ENCODE data around the gene ASPSCR1. TPM values are rescaled to one million over a fixed set of nuclear protein-coding genes. Genes with fewer than 3 reads are reported as not detected.

Gene ASPSCR1
- total and polyA plus RNA-seq, 9 of the 15 experiments (the other 6 are each of a cell fraction or from before 2014, with no cell fraction given): 0.90 to 36.9 (median 11.6) TPM

DNA sequence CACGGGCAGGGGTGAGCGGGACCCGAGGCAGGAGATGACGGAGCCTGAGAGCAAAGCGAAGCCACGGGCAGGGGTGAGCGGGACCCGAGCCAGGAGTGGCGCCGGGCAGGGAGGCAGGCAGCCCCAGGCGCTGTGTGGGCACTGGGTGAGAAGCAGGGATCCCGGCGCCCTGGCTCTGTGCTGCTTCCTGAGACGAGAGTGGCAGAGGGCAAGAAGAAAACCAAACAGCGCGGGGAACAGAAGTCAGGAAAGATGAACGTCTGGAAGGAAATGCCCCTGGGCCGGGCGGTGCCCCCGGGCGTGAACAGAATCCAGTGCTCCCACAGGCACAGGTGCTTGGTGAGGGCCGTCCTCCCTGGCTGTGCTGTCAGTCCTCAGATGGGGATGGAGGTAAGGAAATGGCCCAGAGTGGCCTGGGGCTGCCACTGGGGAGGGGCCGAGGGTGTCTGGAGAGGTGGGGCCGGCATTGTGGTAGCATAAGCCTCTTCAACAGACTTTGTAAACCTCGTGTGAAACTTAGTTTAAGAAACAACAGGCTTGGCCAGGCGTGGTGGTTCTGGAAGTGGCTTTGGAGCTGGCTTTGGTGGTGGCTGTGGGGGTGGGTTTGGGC, 9.8 kb downstream of the ASPSCR1 start:
- H3K27ac ChIP-seq (ENCODE audit: extremely low read depth, low read depth, low read length): no peak overlapping the region
- peaks cover 27% of the 10 kb centered on the region; the same call in 2 of the 3 replicates for H3K36me3 ChIP-seq (ENCODE audit: control insufficient read depth, insufficient read depth, low read length)
- H3K4me3 ChIP-seq: no peak overlapping the region
- H4K20me1 ChIP-seq (replicated peaks; ENCODE audit: control insufficient read depth, insufficient read depth, low read length): no peaks in the 10 kb centered on the region
- no peaks in the 10 kb centered on the region for H3K9me1 ChIP-seq (ENCODE audit: control insufficient read depth, insufficient read depth, low read length)
- H3K4me1 ChIP-seq (replicated peaks in 1 of 2; ENCODE audit: control insufficient read depth in 2 of 2, insufficient read depth in 2 of 2, low read length in 2 of 2): peaks cover 0 to 35% of the 10 kb centered on the region in 2 experiments; a peak in 2 of 5 replicates
- intact Hi-C loops (cut with micrococcal nuclease) (no loop called here), in situ Hi-C loops (cut with MboI) (no loop called here)
- no peaks in the 10 kb centered on the region for H3K9me3 ChIP-seq (replicated peaks; ENCODE audit: control insufficient read depth, insufficient read depth, low read depth, low read length)
- FAIRE-seq: no peak
- H3K4me2 ChIP-seq (ENCODE audit: insufficient read depth, low read length): no peak overlapping the region
- no TSS peak for BruUV-seq (replicated peaks)
- H3K9ac ChIP-seq (ENCODE audit: insufficient read depth in 1 of 2, low read depth in 2 of 2, low read length in 2 of 2): peak overlapping the region in 1 of 2 experiments; percentile 26; a peak in 1 of 4 replicates
- no peak overlapping the region for H2AFZ ChIP-seq (ENCODE audit: low read depth, low read length)
- H3K27me3 ChIP-seq (ENCODE audit: control insufficient read depth in 2 of 2, insufficient read depth in 2 of 2, low read length in 2 of 2): no peaks in the 10 kb centered on the region
- ChIA-PET CTCF (ENCODE audit: low intra/inter-chr PET ratio) (no interaction called here), POLR2A (no interaction called here)
- WGBS (ENCODE audit: insufficient coverage, low coverage, missing lambda C conversion rate): 90% methylated on average over 23 of the region's 26 CpGs
- no peaks in the 10 kb centered on the region for H3K79me2 ChIP-seq (ENCODE audit: control insufficient read depth, insufficient read depth, low read length)
- ATAC-seq: no peak
- TF ChIP-seq, protein P1, sequence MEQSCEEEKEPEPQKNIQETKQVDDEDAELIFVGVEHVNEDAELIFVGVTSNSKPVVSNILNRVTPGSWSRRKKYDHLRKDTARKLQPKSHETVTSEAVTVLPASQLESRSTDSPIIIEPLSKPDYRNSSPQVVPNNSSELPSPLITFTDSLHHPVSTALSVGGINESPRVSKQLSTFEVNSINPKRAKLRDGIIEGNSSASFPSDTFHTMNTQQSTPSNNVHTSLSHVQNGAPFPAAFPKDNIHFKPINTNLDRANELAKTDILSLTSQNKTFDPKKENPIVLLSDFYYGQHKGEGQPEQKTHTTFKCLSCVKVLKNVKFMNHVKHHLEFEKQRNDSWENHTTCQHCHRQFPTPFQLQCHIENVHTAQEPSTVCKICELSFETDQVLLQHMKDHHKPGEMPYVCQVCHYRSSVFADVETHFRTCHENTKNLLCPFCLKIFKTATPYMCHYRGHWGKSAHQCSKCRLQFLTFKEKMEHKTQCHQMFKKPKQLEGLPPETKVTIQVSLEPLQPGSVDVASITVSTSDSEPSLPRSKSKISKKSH (CRISPR knock-in tag; IDR thresholded peaks at IDR 0.05): no peak
- peak; percentile 19; the same call in 1 of the 2 replicates for TF ChIP-seq POLR2G (IDR thresholded peaks at IDR 0.05; ENCODE audit: low read depth, low read length)
- no peak for DNase-seq (ENCODE audit: extremely low read depth in 1 of 4, low spot score in 3 of 4)

All from K562 (cell line).